Hippocampal formation (tissue), 2 donors: ENCODE results near the gene PSMA7.

ENCODE experiments used
- DNase-seq, 2 donors: peaks; one replicate each; lab custom pipeline; 2025; lab: John Stamatoyannopoulos, UW

PSMA7 gene

DNA sequence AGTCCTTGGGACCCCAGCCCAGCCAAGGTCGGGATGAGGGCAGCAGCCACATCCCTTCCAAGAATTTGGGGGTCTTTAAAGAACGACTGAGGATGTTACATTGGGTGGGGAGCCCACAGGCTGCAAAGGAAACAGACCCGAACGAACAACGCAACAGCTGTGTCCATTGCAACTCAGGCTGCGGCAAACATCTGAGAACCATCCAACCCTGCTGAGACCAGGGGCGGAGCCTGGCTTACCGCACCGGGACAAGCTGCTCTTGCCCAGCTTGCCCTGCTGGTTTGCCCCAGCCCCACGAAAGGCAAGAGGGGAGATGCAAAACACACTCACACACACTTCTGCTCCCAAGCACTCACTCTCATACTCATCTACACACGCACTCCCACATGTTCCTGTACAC, 56.0 kb downstream of the PSMA7 start:
- DNase-seq: no peak
